GM19467 (cell line): ENCODE measurements around the gene PTPRM.
A peak's percentile ranks its signal among the peaks of the same experiment; 100 is the strongest.

ENCODE experiments used
- ATAC-seq: cut with Tn5 transposase; IDR thresholded peaks from one replicate; pipeline ENCODE4 v1.9.1; 2021; ENCODE audit warnings: mild to moderate bottlenecking, moderate library complexity; ENCODE audit not compliant: unreplicated experiment

PTPRM gene

DNA sequence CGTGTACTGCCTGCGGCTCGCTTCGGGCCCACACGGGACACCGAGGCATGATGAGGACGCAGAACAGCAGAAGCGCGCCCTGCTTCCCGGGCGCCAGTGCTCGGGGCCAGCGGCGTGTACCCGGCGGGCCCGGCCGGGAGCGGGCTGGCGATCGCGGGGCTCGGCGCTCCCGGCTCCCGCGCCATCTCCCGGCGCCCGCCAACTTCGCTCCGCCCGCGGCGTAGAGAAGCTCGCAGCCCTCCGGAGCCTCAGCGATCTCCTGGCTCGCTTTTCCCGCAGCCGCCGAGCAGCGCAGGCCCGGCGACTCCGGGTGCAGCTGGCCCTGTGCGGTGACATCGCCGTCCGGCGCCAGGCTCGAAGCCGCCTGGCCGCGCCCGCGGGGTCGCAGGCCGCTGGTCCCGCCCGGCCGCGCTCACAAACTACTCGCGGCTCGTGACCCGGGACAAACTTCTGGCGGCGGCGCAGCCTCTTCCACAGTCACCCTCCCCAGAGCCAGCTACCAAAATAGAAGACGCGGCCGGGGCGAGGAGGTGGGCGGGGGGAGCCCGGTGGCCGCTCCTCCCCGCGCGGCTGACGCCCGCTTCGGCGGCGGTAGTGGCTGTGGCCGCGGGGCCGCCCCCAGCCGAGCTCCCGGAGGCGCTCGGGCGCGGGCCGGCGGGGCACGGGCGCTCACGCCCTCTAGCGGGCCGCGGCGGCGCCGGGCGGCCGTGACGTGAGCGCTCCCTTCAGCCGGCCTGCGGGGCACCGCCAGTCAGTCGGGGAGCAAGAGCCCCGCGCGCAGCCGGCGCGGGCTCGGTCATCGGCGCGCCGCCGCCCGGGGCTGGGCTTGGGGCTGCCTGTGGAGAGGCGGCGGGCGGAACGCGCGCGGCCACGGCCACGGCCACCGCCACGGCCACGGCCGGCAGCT lies at the start of gene PTPRM:
Gene PTPRM (plus strand): TSS at position 750 of the 907 bp plus-strand sequence. CDS start 503 bp downstream, outside the sequence.
- ATAC-seq: peak; percentile 87

DNA sequence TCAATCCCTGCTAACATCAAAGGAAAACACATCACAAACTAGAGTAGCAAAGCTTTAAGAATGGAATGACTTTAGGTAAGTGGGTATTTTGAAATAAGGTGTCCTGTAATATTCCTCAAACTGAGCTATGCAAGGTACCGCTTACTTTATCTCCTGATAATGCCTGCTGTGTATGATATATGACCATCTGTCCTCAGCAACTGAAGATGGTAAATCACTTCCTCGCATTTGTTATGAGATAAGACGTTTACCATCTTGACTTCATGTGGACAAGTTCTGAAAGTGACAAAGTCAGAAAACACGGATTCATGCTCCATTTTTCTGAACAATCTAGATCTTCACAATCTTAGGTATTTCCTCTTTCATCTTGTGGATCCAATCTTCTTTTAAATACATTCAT lies 49.3 kb upstream of the PTPRM start:
- ATAC-seq: no peak

DNA sequence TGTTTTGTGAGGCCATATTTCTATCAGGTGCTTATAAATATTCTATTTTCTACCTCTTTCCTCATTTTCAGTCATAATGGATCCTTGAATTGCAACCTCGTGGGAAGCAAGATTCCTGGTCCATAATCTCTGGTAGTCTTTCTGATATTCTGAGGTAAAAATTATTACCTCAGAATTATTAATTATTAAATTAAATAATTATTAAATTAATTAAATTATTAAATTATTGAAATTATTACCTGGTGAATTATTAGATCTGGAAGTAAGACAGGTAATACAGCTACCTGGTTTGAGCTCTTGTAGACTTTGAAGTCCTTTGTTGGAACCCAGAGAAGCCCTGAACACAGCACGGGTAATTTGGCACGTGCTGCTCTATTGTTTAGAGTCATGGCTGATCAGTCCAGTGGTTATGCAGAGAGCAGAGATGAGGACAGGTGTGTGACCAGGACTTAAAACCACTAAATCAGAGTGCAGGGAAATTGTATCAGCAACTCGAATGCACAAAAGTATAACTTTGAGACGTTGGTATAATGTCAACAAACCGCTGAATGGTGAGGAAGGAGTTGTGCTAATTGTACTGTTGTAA lies 46.8 kb upstream of the PTPRM start:
- ATAC-seq: no peak

DNA sequence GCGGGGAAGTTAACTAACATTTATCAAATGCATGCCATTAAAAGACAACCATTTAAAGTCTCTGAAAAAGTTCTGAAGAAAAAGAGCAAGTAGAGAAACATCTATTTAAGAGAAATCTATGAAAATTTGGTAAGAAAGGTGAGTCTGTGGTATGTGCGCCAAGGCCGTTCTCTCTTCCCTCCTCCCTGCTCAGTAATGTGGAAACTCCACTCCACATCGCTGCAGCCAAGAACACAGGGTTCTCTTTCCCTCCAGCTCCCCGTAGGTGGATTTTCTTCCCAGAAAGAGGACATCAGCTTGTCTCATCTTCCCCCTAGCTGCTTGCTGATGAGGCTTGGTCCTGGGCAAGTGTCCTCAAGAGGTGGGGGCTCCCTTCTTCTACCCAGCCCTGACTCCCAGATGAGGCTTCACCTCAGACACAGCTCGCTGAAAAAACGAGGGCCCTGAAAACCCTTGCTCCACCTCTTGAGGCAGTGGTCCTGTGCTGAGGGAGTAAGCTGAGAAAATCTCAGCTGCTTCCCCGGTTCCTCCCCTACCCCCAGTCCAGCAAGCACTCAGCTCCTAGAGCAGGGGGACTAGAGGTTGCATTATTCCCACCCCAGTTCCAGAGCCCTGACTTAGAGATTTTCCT lies 45.8 kb upstream of the PTPRM start:
- no peak for ATAC-seq

DNA sequence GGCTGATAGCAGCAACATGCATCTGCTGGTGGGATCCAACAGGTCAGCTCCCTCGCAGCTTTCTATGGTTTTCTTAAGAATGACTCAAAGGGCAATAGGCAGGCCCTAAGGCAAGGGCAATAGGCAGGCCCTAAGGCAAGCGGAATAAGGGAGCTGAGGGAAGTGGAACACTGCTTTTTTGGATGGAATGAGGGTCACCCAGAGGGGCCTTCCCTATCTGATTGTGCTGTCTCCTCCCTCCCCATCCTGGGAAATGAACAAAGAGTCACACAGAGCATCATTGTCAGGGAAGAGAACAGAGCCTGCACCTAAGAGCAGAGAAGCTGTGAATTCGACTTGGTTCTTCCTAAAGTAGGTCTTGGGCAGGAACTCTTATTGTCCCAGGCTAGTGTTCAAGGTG lies 43.3 kb upstream of the PTPRM start:
- no peak for ATAC-seq

DNA sequence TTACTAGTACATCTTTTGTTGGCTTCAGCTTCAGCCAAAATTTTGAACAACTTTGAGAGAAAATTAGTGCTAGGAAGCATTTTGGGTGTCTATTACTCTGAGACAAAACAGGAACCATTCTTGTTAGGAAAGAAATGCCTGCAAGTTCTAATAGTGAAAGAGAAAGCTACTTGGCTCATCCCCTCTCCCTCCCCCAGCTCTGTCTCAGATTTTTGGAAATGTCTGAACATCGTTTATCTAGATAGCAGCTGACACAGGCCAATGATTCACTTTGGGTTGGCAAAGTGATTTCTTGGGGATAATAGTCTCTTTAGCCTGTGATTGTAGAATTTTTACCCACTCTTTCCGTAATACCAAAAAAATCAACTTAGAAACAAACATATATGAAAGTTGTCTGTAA lies 42.3 kb upstream of the PTPRM start:
- no peak for ATAC-seq

DNA sequence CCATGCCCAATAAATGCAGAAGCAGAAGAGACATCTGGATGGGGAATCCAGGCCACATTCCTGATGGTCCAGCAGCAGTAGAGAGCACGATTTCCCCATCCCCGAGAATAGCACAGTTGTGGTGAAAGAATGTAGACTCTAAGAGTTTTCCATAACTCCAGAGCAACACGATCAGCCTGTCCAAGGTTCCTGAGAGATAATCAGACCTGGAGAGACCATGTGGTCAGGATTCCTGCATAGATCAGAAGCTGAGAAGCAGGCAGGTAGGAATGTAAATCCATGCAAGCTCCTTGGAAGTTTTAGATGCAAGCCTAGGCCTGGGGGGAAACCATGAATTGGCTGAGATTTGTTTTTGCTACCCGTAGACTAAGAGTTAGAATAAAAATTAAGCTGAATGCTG lies 34.2 kb upstream of the PTPRM start:
- no peak for ATAC-seq

DNA sequence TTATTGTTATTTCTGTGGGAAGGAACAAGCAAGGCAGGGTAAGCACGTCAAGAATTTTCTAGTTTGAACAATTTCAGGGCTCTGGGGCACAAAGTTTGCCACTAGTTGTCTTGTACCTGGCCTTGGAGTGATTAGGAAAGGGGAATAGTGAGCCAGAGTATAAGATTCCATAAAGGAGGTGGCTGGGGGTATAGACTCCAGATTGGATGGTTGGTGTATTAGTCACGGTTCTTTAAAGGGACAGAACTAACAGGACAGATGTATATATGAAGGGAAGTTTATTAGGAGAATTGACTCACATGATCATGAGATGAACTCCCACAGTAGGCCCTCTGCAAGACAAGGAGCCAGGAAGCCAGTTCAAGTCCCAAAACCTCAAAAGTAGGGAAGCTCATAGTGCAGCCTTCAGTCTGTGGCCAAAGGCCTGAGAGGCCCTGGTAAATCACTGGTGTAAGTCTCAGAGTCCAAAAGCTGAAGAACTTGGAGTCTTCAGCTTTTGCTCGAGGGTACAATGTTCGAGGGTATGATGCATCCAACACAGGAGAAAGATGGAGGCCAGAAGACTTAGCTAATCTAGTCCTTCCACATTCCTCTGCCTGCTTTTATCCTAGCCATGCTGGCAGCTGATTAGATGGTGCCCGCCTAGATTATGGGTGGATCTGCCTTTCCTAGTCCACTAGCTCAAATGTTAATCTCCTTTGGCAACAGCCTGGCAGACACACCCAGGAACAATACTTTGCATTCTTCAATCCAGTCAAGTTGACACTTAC lies 31.5 kb upstream of the PTPRM start:
- ATAC-seq: no peak

DNA sequence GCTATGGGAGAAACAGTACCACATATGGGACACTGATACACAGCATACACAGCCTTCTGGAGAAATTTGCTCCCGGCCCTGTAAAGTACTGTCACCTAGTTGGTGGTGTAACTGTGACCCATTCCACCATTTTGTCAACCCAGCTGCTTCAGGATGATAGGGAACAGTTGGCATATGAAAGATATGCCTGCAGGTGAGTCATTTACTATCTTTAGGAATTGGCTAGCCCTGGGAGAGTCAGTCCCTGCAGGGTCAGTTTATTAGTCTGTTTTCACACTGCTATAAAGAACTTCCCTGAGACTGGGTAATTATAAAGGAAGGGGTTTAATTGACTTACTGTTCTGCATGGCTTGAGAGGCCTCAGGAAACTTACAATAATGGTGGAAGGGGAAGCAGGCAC lies 30.0 kb upstream of the PTPRM start:
- no peak for ATAC-seq

DNA sequence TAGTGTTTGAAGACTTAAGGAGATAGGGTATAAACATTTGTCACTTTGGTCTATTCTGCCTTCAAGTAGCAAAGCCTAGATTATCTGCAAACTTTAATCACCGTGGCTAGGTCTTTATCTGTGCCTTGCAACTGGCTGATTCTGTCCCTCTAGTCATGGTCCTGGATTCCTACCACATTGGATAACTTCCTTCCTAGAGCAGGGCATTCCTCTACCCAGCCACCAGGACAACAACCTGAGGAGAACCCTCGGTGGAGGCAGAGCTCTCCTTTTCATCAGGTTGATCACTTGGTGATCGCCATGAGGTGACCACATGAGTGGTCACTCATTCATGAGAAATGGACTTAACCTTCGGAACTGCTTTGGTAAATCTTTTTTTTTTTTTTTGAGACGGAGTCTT lies 25.3 kb upstream of the PTPRM start:
- ATAC-seq: no peak

DNA sequence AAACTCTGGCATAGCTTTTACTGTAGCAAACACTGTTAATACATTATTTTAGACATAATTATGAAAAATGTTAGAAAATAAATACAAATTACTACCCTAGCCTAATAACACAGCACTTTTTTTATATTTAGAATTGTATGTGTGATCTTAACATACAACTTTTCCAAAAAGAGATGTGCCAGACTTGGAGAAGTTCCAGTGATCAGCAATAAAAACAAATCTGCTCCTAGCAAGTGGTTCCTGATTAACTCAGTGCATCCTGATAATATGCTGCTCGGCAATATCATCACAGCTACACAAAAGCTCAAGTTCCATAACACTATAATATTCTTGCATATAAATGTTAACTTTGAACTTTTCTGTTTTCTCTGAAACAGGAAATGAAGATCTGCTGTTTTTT lies 22.4 kb upstream of the PTPRM start:
- ATAC-seq: no peak

DNA sequence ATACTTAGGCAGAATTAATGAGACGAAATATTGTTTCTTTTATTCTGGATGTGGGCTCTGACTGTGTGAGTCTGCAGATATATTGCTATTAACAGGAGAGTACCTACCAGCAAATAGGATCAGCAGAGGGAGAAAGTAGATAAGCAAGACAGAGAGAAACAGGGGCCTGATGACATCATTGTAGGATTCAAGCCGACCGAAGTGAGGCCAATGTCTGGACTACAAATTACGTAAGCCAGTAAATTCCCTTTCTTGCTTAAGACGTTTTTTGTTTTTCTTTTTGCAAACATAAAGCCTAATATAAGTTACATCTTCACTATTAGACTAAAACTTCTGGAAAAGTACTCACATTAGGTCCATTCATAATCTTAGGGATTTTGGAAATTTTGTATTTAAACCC lies 21.4 kb upstream of the PTPRM start:
- no peak for ATAC-seq

DNA sequence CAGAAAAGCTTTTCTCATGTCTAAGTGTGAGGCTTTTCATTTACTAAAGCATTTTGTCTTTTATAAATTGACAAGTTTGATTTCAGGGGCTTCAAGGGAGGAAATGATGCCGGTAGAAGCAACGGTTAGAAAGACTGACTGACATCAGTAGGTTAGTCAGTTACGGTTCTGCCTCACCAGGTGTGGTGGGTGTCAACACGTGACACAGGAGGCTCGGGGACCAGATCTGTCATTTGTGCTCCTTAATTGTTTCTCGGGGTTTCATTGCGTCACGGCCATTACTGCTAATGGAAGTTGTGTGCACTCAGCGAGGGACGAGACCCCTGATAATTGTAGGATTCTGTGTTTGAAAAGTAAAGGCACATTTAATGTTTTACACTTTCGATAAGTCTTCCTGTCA lies 18.9 kb upstream of the PTPRM start:
- ATAC-seq: no peak

DNA sequence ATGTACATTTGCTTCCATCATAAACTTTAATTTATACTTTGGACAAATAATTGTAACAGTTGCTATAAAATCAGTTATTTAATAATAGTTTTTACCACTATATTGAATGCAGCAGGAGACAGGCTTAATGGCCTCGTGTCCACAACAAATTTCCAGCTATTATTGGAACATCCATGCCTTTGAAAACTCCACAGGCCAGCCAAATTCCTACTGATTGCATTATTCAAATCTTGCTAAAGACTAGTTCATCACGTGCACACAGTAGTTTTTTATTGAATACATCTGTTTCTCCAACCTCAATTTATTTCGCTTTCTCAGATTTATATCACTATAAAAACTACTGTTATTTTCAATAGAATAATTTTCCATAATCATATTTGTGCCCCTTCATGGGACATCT lies 18.4 kb upstream of the PTPRM start:
- no peak for ATAC-seq

DNA sequence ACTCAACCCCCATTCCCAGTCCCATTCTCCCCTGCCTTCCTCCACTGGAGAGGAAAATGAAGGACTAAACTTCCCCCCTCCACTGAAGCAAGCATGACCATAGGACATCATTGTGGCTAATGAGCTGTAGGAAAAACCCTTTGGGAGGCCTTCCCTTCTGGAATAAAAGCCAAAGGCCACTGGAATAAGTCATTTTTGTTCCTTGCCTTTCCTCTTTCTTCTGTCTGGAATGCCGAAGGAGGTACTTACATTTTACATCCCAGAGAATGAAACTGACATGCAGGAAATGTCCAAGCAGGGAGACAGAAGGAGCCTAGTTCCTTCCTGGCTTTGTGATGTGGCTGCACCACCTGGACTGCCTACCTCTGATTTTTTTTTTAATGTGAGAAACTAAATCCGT lies 9.1 kb upstream of the PTPRM start:
- no peak for ATAC-seq

DNA sequence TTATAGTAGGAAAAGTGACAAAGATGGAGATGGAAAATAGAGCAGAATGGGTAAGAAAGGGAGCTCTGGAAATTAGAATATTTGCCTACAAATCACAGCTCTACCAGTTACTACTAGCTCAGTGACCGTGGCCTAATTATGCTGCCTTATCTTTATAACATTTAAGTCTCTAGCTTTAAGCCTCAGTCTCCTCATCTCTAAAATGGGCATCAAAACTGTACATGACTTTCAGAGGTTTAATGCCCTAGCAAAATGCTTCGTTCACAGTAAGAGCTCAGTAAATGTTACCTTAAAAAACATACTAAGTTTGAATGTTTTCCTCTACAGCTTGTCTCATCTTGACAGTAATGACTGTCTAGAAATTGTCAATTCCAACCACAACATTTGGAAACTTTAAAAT lies 8.3 kb upstream of the PTPRM start:
- ATAC-seq: no peak

DNA sequence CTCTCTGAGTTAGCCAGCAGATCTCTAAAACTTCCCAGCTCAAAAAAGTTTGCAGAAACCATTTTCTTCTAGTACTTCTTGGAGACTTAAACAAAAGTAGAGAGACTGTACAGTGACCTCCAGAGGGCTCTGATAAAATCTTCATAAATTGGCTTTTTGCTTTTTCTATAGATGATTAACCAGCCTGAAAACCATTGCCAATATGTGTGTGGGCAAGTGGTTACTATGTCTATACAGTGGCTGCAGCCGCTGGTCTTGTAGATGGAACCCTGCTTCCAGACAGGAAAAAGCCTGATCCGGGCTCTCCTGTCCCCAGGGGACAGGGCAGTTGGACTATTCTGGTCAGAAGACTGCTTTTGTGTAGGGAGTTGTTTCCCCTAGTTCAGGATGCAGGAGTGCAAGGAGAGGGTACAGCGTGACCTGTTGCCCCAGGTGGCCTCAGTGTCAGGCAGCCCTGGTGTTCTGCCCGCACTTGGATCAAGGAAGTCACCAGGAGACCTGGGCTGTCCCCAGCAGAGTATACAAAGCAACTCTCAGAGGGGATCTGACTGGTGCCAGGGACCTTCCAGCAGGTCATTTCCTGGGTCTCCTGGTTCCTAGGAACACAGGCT lies 7.3 kb upstream of the PTPRM start:
- ATAC-seq: no peak

DNA sequence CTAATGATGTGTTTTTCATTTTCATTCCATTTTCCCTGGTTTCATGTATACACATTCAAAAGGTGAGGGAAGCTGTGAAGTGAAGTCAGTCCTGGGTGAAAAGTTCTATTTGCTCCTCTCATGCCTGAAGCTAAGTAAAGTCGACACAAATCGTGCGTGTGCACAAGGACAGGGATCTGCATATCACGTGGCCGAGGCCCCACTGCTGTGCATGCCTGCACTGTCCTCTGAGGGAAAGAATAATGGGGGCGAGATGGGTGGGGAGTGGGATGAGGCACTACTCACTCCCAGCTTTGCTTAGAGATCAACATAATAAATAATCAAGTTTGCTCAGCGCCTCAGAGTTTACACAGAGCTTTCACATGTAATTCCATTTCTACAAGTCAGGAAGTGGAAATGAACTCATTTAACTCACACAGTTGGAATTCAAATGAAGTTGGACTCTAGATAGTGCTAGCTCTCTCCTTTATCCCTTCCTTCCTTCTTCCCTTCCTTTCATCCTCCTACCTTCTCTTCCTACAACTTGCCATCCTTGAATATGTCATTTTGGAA lies 5.1 kb upstream of the PTPRM start:
- no peak for ATAC-seq

DNA sequence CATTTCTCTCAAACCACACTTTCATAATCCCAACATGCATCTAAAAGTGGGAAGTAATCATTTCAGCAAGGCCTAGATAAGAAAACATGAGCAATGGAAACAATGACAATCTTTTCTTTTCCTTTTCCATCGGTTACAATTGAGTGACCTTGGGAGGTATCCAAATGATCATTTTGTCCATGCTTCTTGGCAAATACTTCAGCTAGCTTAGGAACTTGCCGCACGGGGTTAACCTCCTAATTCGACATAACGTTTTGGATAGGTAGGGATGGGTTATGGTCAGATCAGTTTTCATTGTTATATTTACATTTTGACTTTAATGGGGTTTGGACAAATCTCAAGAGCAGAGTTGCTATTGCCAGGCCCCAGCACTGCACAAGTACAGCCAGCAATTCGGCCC lies 4.6 kb upstream of the PTPRM start:
- ATAC-seq: no peak

DNA sequence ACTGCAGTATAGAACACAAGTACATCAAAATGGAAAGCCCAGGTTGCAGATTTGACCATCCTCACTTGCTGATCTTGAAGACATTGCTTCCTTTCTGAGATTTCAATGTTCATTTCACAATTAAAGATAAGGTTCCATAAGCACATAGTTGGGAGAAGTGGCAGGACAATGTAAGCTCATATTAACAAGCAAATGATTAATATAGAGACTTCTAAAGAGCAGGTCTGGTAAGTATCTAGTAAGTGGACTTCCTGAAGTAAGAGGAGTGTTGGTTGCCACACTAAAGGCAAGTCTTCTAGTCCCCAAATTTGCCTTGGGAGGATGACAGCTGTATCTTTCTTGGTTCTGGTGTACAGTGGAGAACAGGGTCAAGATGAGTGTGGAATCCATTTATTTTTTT lies 1.4 kb upstream of the PTPRM start:
- ATAC-seq: no peak

DNA sequence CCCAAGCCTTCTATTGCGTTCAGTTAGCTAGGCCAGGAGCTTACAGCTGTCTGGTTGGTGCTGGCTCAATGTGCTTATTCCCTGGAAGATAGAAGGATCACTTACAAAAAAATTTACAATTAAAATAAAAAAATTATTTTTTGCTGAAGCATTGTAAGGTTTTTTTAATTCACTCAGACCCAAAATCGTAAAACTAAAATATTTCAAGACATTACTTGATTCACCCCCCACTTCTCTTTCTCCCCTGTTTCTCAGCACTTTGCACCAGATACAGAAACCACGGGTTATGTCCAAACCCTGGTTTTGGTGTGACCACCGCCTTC lies 911 bp upstream of the PTPRM start:
- ATAC-seq: no peak
